Chondrocyte (in vitro differentiated cells): ENCODE data around the gene RAB40C. TPM values are rescaled to one million over a fixed set of nuclear protein-coding genes. Genes with fewer than 3 reads are reported as not detected.

ENCODE experiments used
- DNase-seq: peaks from one replicate; pipeline ENCODE4 v3.0.0; 2021; ENCODE audit warnings: mixed read lengths, low spot score
- H3K27ac Mint-ChIP-seq: one replicate; pipeline ENCODE4 v1.8.0; 2021; ENCODE audit warnings: mild to moderate bottlenecking, moderate library complexity, mixed read lengths; ENCODE audit not compliant: unreplicated experiment
- H3K27me3 Mint-ChIP-seq: 2 replicates; pipeline ENCODE4 v1.8.0; 2021; ENCODE audit warnings: low read depth, mixed read lengths
- H3K36me3 Mint-ChIP-seq: 2 replicates; pipeline ENCODE4 v1.8.0; 2021; ENCODE audit warnings: low read depth, mixed read lengths
- H3K4me1 Mint-ChIP-seq: 2 replicates; pipeline ENCODE4 v1.8.0; 2021; ENCODE audit warnings: low read depth, mild to moderate bottlenecking, mixed read lengths
- H3K4me3 Mint-ChIP-seq: one replicate; pipeline ENCODE4 v1.8.0; 2021; ENCODE audit warnings: mild to moderate bottlenecking, moderate library complexity, mixed read lengths; ENCODE audit not compliant: unreplicated experiment
- H3K9me3 Mint-ChIP-seq: 2 replicates; pipeline ENCODE4 v1.8.0; 2021; ENCODE audit warnings: low read depth, mixed read lengths
- CTCF ChIP-seq: fragments of 200-600 bp; sonication (generic); IDR thresholded peaks from 2 replicates; pipeline ENCODE4 v1.5.0; 2021; ENCODE audit warnings: antibody characterized with exemption, mild to moderate bottlenecking, moderate library complexity
- total RNA-seq: library from RNA; stranded (reverse); gene quantifications from 3 replicates; pipeline ENCODE4 v1.2.1, GENCODE V29; 2021

RAB40C gene
- total RNA-seq, 1 donor from 2014 or later = 19.6 TPM

GRCh38 chr16:559411-560203 lies 30.3 kb upstream of the RAB40C start:
- Mint-ChIP-seq H3K36me3 (no peaks in the 10 kb centered on the region), H3K9me3 (no peaks in the 10 kb centered on the region), H3K4me1 (no peaks in the 10 kb centered on the region), H3K4me3 (no peak overlapping the region), H3K27me3 (peaks cover 11% of the 10 kb centered on the region), H3K27ac (no peak overlapping the region)
- no peak for DNase-seq
- no peak for TF ChIP-seq CTCF

GRCh38 chr16:560204-560700 lies 29.6 kb upstream of the RAB40C start, which contains the start of gene PRR35:
Gene PRR35 (plus strand): TSS chr16:560394. CDS start chr16:563295, 2,901 bp downstream.
- Mint-ChIP-seq H3K4me1 (no peaks in the 10 kb centered on the region), H3K36me3 (no peaks in the 10 kb centered on the region), H3K27me3 (peaks cover 11% of the 10 kb centered on the region), H3K9me3 (no peaks in the 10 kb centered on the region), H3K4me3 (no peak within 1 kb of the TSS), H3K27ac (no peak within 1 kb of the TSS)
- TF ChIP-seq CTCF = no peak
- DNase-seq = no peak

DNA sequence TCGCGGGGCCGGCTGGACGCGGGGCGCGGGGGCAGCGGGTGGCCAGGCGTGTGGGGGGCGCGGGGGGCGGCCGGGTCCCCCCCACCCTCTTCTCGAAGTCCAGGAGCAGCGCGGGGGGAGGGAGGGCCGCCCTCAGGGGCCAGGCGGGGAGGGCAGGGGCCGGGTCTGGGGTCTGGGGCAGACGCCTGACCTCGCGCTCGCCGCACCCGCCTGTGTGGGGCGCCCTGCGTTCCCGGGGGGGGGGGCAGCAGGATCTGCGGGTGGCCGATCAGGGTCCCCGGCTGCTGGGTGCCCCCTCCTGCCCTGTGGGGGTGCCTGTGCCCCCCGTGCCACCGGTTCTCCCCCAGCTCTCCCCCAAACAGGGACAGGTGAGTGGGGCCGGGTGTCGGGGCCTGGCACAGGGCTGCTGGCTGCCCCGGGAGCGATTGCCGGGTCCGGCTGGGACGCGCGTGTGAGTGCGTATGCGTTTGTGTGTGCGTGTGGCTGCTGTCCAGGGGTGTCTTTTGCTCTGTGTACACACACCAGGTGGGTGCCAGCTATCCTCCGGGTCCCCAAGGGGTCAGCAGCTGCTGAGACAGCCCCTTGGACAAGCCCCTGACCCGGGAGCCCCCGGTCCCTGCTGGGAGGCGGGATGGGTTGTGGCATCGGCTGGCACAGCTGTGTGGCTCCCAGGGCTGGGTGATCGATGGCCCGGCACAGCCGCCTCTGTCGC lies 29.0 kb upstream of the RAB40C start:
- TF ChIP-seq CTCF = no peak
- Mint-ChIP-seq H3K4me3 (no peak overlapping the region), H3K27ac (no peak overlapping the region), H3K27me3 (peaks cover 11% of the 10 kb centered on the region), H3K36me3 (no peaks in the 10 kb centered on the region), H3K9me3 (no peaks in the 10 kb centered on the region), H3K4me1 (no peaks in the 10 kb centered on the region)
- no peak for DNase-seq

DNA sequence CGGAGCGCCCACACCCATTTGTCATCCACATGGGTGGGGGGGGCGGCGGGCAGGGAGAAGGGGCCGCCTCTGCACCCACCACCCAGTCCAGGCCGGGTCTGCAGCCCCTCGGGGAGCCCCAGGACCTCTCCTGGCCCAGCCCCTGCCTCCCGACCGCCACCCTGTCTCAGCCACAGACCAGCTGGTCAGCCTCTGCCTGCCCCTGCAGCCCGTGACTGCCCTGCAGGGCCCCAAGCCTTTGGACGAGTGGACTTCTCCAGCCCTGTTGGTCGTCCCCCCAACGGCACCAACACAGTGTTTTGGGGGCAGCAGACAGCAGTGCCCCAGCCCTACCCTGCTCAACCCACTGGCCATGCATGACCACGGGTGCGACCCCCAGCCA lies 28.5 kb upstream of the RAB40C start:
- Mint-ChIP-seq H3K4me3 (no peak overlapping the region), H3K27ac (no peak overlapping the region), H3K4me1 (no peaks in the 10 kb centered on the region), H3K27me3 (peaks cover 11% of the 10 kb centered on the region), H3K9me3 (no peaks in the 10 kb centered on the region), H3K36me3 (no peaks in the 10 kb centered on the region)
- DNase-seq = no peak
- no peak for TF ChIP-seq CTCF
